GM18909 (cell line): ENCODE data around the gene SCAF1.

Experiments used
- ATAC-seq: cut with Tn5 transposase; IDR thresholded peaks from one replicate; pipeline ENCODE4 v1.9.1; 2021; ENCODE audit warnings: mild to moderate bottlenecking; ENCODE audit not compliant: unreplicated experiment, poor library complexity

SCAF1 gene

DNA sequence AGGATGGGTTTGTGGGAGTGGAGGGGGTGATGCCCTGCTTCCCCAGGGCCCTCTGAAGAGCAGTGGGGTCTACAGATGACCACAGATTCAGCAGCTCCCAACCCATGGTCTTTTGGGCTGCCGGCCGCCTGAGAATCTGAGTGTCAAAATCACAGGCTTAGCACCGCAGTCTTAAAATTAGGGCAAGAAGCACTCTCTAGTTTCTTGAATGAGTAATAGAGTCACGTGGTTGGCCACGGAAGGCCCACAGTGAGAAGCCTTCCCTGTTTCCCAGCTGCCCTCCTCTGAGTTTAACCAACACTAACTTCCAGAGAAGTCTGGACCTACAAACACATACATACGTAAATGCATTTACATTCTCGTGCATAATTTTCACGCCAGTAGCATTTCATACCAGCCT is 40.3 kb downstream of the SCAF1 start:
- ATAC-seq: no peak

DNA sequence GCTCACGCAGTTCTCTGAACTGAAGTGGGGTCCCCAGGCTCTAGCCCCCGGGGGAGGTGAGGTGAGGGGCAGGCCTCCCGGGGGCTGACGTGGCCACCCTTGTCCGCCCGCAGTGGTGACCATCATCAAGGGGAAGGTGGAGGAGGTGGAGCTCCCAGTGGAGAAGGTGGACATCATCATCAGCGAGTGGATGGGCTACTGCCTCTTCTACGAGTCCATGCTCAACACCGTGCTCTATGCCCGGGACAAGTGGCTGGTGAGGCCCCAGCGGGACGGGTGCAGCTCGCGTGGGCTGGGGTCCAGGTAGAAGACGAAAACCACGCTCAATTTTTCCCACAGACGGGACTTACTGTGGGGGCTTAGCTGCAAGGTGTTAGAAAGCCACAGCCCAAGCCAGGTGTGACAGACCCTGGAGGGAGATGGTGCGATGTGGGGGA is 41.8 kb downstream of the SCAF1 start:
- ATAC-seq: no peak

DNA sequence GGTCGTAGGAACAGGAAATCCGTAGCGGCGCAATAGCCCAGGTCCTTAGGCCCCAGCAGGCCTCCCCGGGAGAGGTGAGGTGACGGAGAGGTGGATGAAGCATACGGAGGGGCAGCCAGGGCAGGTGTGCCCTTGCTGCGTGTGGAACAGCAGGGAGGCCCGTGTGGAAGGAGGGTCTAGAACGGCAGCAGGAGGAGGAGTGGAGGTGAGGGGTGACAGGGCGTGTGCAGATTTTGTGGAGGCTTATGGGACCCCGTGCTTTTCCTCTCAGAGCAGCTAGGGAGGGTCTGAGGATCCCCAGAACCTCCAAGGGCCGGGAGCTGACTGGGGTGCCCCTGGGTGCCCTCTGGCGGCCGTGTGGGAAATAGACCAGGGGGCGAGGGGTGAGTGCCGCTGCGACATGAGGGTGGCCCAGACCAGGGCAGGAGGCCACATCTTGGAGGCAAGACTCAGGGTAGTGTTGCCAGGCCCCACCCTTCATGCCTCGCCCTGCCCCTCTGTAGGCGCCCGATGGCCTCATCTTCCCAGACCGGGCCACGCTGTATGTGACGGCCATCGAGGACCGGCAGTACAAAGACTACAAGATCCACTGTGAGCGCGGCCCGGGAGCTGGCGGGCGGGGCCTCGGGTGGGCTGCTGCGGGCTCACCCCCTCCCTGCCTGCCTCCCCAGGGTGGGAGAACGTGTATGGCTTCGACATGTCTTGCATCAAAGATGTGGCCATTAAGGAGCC is 42.4 kb downstream of the SCAF1 start:
- no peak for ATAC-seq

DNA sequence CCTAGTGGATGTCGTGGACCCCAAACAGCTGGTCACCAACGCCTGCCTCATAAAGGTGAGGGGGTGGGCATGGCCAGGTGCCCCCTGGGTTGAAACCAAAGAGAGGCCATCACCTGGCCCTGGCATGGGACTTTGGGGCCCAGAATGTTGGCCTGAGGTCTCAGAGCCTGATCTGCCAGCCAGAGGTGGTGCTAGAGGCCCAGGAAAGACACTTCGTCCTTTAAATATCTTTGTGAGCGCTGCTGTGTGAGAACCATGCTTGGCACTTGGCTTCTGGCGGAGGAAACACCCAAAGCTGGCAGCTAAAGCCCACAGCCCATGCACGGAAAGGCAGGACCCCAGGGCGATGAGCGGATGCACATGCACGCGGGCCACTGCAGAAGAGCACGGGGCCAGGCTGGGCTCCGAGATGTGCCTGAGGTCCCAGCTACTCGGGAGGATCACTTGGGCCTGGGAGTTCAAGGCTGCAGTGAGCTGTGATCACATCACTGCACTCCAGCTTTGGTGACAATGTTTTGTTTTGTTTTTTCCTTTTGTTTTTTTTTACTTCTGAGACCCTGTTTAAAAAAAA is 43.1 kb downstream of the SCAF1 start:
- ATAC-seq: no peak

DNA sequence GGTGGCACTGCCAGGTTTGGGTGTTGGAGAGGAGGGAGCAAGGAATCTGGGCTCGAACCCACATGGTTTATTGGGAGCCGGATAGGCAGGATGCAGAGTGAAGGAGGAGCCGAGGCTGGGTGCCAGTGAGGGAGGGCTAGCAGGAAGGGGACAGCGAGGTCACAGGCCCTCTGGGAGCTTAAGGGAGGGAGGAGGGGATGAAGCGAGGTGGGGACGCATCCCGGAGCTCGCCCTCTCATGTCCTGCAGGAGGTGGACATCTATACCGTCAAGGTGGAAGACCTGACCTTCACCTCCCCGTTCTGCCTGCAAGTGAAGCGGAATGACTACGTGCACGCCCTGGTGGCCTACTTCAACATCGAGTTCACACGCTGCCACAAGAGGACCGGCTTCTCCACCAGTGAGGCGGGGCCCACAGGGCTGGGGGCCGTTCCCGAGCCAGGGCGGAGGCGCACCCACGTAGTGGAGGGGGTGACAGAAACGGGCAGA is 43.9 kb downstream of the SCAF1 start:
- ATAC-seq: no peak

DNA sequence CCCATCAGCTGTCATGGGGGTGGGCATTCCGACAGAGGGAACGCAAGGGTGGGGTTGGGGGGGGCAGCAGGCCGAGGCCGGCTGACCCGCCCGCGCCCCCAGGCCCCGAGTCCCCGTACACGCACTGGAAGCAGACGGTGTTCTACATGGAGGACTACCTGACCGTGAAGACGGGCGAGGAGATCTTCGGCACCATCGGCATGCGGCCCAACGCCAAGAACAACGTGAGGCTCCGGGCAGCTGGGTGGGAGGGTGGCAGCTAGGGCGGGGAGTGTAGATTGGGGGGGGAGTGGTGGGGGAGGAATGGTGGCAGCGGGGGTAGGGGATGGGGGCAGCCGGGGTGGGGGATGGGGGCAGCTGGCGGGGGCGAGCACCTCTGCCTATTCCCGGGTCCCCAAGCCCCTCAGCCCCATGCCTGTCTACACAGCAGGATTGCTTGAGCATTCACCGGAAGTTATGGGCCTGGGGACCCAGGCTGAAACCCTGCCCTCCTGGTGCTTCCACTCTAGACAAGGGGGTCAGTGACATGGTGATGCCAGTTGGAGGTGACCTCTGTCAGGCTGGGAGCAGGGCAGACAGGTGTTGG is 44.6 kb downstream of the SCAF1 start:
- ATAC-seq: no peak

DNA sequence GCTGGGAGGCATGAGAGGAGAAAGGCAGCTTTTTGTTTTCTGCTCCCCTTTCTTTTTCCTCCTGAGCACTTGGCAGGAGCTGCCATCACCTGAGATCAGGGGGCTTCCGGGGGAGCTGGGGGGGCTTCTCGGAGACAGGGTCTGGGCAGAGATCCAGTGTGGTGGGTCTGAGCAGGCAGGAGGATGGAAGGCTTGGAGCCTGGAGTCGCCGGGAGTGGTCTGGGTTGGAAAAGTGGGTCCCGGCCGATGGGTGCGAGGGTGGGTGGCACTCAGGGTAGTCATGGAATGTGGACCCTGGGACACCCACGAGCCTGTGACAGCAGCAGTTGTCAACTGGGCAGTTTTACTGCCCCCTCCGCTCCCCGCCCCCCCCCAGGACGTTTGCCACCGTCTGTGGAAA is 45.1 kb downstream of the SCAF1 start:
- ATAC-seq: no peak

DNA sequence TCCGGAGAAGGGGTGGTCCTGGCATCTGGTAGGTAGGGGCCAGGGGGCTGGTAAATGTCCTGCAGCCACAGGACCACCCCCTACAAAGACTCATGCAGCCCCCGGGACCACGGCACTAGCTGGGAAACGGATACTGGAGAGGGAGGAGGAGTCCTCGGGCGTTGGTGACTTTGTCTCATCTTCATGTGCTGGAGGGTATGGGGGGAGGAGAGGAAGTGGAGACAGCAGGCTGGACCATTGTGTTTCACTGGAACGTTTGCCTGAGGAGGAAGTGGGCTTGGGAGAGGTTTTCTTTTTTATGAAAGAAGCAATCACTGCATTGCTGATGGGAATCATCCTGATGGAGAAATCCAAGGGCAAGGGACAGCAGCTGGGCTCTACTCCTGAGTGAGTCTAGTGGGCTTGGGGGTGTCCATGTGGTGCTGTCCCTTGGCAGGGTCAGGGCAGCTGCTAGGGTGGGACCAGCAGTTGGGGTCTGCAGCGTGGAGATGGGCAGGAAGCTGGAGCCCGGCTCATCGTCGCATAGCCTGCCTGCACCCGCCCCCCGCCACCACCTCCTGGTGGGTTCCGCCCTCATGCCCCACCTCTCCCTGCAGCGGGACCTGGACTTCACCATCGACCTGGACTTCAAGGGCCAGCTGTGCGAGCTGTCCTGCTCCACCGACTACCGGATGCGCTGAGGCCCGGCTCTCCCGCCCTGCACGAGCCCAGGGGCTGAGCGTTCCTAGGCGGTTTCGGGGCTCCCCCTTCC is 45.7 kb downstream of the SCAF1 start:
- no peak for ATAC-seq

DNA sequence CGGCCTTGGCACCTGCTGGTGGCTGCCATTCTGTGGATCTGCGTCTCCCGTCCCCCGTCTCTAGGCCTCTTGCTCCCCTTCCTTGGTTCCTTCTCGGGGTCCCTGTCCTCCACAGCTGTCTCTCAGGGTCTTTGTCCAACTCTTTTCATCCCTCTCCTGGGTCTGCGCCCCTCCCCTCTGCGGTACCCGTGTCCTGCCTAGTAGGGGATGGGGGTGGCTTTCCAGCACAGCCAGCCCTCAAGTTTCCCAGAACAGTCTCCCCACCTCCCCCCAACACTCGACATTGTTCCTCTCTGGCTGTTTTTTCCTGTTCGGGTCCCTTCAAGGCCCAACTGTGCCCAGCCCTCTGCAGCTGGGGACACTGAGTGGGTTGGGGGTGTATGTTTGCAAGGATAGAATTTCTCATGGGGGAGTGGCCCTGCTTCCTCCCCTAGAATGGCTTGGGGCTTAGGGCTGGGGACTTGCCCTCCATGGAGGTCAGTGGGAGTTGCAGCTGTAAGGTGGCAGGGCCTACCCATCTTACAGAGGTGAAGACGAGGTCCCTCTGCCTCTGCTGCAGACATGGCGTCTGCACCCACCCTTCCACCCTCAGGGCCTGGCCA is 46.6 kb downstream of the SCAF1 start:
- no peak for ATAC-seq

DNA sequence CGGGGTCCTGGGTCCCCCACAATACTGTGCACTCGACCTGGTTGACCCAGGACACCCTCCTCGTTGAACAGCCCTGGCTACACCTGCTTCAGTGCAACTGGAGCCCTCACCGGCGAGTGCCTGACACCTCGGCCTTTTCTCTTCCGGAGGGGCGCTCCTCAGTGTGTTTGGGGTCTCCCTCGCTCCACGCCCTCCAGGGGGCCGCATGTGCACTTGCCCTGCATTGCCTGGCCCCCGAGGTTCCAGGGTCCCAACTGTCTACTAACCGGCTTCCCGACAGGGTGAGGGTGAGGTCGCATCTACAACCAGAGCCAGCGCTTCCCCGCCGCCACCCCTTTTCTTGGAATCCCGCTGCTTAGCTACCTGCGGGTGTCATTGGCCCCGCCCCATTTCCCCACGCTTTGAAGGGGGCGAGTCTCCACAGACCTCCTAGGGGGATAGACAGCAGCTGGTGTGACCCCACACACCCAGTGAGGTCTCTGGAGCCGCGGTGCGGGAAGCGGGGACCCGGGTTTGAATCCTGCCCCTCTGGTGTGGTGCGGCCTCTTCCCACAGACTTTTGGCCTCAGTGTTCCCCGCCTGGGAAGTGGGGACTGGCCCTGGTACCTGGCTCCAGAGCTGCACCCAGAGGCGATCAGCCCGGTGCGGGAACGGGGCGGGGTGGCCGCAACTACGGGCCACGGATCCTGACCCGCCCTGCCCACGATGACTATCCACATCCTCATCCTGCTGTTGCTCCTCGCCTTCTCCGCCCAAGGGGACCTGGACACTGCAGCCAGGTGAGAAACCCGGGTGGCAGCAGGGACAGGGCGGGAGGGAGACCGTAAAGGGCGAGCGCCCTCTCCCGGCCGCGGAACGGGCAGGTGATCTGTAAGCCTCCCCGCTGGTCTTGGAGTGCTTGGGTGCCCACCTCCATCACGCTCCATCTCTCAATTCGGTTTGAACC is 47.4 kb downstream of the SCAF1 start, which contains the start of gene ADM5:
Gene ADM5 (plus strand): TSS at position 462 of the 946 bp plus-strand sequence. CDS start 244 bp downstream, at position 706.
- ATAC-seq: no peak

DNA sequence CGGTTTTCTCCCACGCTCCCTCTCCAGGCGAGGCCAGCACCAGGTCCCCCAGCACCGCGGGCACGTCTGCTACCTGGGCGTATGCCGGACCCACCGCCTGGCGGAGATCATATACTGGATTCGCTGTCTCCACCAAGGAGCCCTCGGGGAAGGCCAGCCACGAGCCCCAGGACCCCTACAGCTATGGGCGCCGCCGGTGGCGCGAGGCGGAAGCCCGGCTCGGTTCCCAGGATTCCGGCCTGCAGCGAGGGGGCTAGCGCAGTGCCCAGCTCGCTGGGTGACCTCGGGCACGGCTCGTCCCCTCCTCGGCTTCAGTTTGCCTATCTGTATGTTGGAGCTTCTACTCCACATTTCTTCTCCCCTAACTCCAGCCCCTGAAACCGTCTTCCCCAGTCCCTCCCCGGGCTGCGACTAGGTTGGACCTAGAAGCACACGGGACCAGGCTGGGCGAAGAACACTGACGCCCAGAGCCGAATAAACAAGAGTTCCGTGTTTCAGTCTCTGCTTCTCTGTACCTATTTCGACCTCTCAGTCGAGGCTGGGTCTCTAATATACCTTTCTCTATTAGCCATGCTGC is 48.2 kb downstream of the SCAF1 start:
- no peak for ATAC-seq

DNA sequence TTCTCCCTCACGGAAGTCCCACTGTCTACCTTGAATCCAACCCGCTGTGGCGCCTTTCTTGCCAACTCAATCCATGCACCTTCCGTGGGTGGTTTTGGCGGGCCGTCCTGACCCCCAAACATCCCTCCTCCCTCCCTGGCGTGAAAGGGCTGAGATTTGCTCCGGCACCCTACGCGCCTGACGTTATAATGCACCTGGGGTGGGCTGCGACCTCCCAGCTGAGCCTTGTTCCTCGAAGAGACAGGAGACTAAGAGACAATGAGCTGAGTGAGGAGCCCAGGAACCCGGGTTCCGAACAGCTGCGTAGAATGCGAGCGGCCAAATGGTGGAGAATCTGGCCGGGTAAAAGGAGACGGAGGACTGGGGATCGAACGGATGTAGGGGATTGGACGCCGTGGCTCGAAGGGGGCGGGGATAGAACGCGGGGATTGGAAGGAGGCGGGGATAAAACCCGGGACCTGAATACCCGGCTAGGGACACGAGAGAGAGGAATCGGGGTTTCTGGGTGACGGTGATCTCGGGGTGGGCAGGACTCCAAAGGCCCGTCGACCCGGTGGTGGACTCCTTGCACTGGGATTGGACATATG is 48.7 kb downstream of the SCAF1 start, which contains the start of gene CPT1C:
Gene CPT1C (plus strand): TSS at position 461 of the 587 bp plus-strand sequence. CDS start 1,137 bp downstream, outside the sequence.
- ATAC-seq: no peak

DNA sequence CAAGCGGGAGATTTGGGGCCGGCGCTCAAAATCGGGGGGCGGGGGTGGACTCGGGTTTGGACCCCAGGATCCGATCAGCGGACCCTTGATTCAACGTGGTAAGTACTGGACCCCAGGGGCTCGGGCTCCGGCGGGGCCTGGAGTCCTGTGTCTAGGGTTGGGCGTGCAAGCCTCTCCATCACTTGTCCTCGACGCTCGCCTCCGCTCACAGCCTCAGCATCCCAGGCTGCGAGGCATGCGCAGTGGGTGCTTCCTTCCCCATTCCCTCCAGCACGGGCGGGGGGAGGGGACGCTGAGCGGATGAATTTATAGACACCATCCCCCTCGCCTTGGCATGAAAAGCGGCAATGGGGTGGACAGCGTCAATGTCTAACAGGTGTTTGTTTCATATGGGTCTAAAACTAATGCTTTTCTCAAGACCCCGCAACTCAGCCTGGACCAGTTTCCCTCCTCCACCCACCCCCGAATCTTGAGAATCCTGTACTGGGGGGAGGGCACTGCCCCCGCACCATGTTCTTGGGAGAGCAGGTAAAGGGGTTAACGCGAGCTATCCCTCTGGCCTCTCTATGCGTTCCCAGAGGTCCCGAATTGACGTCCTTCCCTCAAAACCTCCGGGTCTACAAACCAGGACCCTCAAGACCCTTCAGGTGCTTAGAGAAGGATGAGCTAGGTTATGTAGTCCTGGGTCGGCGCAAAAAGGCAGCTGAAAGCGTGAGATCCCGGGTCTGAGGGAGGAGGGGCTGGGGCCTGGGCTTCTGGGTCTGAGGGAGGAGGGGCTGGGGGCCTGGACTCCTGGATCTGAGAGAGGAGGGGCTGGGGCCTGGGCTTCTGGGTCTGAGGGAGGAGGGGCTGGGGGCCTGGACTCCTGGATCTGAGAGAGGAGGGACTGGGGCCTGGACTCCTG is 49.5 kb downstream of the SCAF1 start:
- no peak for ATAC-seq

DNA sequence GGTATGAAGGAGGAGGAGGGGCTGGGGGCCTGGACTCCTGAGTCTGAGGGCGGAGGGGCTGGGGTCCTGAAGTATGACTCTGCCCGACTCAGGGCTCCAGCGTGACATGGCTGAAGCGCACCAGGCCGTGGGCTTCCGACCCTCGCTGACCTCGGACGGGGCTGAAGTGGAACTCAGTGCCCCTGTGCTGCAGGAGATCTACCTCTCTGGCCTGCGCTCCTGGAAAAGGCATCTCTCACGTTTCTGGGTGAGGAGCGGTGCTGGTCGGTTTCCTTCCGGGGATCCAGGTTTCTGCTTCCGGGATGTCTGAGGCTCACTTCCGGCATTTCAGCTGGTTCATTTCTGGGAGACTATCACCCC is 50.1 kb downstream of the SCAF1 start:
- ATAC-seq: no peak

DNA sequence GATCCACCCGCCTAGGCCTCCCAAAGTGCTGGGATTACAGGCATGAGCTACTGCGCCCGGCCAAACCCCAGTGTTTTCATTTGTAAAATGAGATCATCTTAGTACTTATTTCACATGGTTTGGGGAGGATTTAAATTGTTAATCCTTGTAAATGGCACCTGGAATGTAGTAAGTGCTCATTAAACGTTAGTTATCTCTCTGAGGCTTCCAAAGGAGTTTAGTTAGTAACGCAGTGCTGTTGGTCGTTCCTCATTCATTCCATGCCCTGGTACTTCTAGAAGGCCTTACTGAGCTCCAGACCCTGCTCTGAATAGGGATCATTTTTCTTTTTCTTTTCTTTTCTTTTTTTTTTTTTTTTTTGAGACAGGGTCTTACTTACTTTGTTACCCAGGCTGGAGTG is 54.1 kb downstream of the SCAF1 start:
- no peak for ATAC-seq

DNA sequence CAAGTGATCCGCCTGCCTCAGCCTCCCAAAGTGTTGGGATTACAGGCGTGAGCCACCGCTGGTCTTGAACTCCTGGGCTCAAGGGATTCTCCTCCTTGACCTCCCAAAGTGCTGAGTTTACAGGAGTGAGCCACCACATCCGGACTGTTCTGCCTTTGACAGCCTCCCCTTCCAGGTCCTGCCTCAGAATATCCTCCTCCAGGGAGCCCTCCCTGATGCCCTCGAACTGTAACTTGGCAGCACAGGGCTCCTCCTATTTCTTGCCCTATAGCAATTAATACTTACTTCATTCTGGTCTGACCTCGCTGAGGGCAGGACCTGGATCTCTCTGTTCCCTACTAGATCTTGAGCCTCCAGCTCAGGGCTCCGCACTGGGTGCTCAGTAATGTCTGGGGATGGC is 54.9 kb downstream of the SCAF1 start:
- ATAC-seq: no peak

DNA sequence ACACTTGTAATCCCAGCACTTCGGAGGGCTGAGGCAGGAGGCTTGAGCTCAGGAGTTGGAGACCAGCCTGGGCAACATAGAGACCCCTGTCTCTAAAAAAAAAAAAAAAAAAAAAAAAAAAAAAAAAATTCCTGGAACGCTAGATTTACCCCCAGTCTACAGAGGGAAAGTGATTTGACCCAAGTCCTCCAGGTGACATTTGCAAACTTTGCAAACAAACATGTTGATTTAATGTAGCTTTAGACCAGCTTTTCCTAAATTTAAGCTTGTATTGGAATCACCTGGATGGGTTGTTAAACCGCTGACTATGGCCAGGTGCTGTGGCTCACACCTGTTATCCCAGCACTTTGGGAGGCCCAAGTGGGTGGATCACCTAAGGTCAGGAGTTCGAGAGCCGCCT is 57.4 kb downstream of the SCAF1 start:
- ATAC-seq: no peak

DNA sequence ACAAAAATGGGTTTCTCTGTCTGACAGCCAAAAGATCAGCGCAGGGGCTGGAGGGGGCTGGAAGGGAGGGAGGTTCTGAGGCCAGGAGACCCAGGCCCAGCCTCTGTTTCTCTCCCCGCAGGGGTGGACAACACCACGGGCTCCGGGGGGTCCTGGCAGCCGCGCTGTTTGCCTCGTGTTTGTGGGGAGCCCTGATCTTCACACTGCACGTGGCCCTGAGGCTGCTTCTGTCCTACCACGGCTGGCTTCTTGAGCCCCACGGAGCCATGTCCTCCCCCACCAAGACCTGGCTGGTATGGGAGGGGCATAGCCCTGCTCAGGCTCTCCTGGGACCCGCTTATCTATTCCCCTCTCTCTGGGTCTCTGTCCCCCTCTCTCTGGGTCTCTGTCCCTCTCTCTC is 58.6 kb downstream of the SCAF1 start:
- ATAC-seq: no peak
